Measurements from ENCODE around the gene ESR1. TPM values are rescaled to one million over a fixed set of nuclear protein-coding genes. Genes with fewer than 3 reads are reported as not detected.

Gene ESR1
- total and polyA plus RNA-seq, 2 donors (not counting 3 experiments of a cell fraction or from before 2014, with no cell fraction given), result 0.01 TPM; not detected in 1

- BruUV-seq (replicated peaks), result no TSS peak
- no peaks in the 10 kb centered on the region for H3K9me3 ChIP-seq (replicated peaks; ENCODE audit: control insufficient read depth, insufficient read depth, low read length)
- H3K4me1 ChIP-seq (ENCODE audit: control insufficient read depth, extremely low read depth, insufficient read depth, low read length), result no peaks in the 10 kb centered on the region
- H3K9me1 ChIP-seq (replicated peaks; ENCODE audit: control insufficient read depth, extremely low read depth, insufficient read depth, low read length), result no peaks in the 10 kb centered on the region
- ChIA-PET CTCF (no interaction called here), POLR2A (no interaction called here)
- no peak overlapping the region for H2AFZ ChIP-seq (ENCODE audit: low read depth, low read length)
- FAIRE-seq (no peak), DNase-seq (ENCODE audit: low read depth, low spot score) (no peak)
- no peaks in the 10 kb centered on the region for H3K79me2 ChIP-seq (ENCODE audit: control insufficient read depth, insufficient read depth, low read length)
- no peak overlapping the region for H3K4me3 ChIP-seq (replicated peaks in 1 of 3; ENCODE audit: insufficient read depth in 1 of 3, low read depth in 1 of 3, low read length in 3 of 3)
- no peak overlapping the region for H3K4me2 ChIP-seq (ENCODE audit: insufficient read depth, low read length)
- no peak overlapping the region for H3K27ac ChIP-seq (ENCODE audit: insufficient read depth, low read depth, low read length)
- H4K20me1 ChIP-seq (replicated peaks; ENCODE audit: control insufficient read depth, extremely low read depth, insufficient read depth, low read length), result no peaks in the 10 kb centered on the region
- H3K27me3 ChIP-seq (ENCODE audit: control insufficient read depth in 2 of 2, insufficient read depth in 2 of 2, low read length in 2 of 2), result no peaks in the 10 kb centered on the region
- intact Hi-C loops (cut with micrococcal nuclease) (no loop called here), dilution Hi-C loops (cut with MboI; ENCODE audit: extremely low pct_ligation_motif_present, low sequenced_read_pairs) (no loop called here)
- TF ChIP-seq MAX (IDR thresholded peaks at IDR 0.05; ENCODE audit: insufficient read depth, insufficient read length), result no peak
- no peak for TF ChIP-seq GATA2 (IDR thresholded peaks at IDR 0.05; ENCODE audit: insufficient read depth, insufficient read length, low read depth, low read length)
- no peak for TF ChIP-seq POLR2A (IDR thresholded peaks at IDR 0.05; ENCODE audit: low read depth, low read length)
- TF ChIP-seq FOS (IDR thresholded peaks at IDR 0.05; ENCODE audit: borderline replicate concordance, insufficient read depth, low read length), result no peak
- TF ChIP-seq EZH2 (IDR thresholded peaks at IDR 0.05; ENCODE audit: borderline replicate concordance, low read depth, low read length, severe bottlenecking), result no peak
- no peak for TF ChIP-seq CTCF (IDR thresholded peaks at IDR 0.05; ENCODE audit: extremely low read depth in 1 of 2, insufficient read depth in 1 of 2, low read depth in 1 of 2, low read length in 2 of 2)
- TF ChIP-seq MYC (IDR thresholded peaks at IDR 0.05; ENCODE audit: low read depth, low read length), result no peak
- TF ChIP-seq POLR2AphosphoS5 (IDR thresholded peaks at IDR 0.05; ENCODE audit: insufficient read depth, low read depth, low read length), result no peak
- TF ChIP-seq JUN (IDR thresholded peaks at IDR 0.05; ENCODE audit: borderline replicate concordance, insufficient read depth, insufficient read length, low read depth), result no peak
- no peaks in the 10 kb centered on the region for H3K36me3 ChIP-seq (ENCODE audit: control insufficient read depth in 2 of 2, extremely low read depth in 1 of 2, insufficient read depth in 2 of 2, low read length in 2 of 2)
- no peak overlapping the region for H3K9ac ChIP-seq (replicated peaks; ENCODE audit: extremely low read depth, insufficient read depth, low read length)
These were observed 98.4 kb downstream of the ESR1 start for GRCh38 chr6:151905854-151906253.
